ENCODE results near the gene TBL1X. TPM values are rescaled to one million over a fixed set of nuclear protein-coding genes. Genes with fewer than 3 reads are reported as not detected.

The TBL1X gene
- total RNA-seq, 1 donor from 2014 or later = 26.4 TPM

GRCh38 chrX:9606971-9607370 lies 142.1 kb downstream of the TBL1X start:
- Histone ChIP-seq H3K9me3 (ENCODE audit: insufficient read depth, low read depth, low read length) (no peaks in the 10 kb centered on the region), H3K4me3 (ENCODE audit: insufficient read depth, low read depth, low read length) (no peak overlapping the region), H3K4me1 (ENCODE audit: insufficient read depth, low read length) (peaks cover 10% of the 10 kb centered on the region), H2AFZ (ENCODE audit: low read depth, low read length) (no peak overlapping the region), H3K4me2 (ENCODE audit: low read length) (no peak overlapping the region), H3K9ac (ENCODE audit: low read length) (no peak overlapping the region), H3K79me2 (ENCODE audit: insufficient read depth, low read length) (no peaks in the 10 kb centered on the region), H3K36me3 (ENCODE audit: insufficient read depth, low read length) (no peaks in the 10 kb centered on the region), H3K27me3 (ENCODE audit: insufficient read depth, low read length) (no peaks in the 10 kb centered on the region), H4K20me1 (ENCODE audit: insufficient read depth, low read length) (no peaks in the 10 kb centered on the region), H3K27ac (ENCODE audit: low read depth, low read length) (no peak overlapping the region)
- no peaks in the 10 kb centered on the region for H3K9me3 Mint-ChIP-seq (ENCODE audit: unreplicated experiment)
- no peak overlapping the region for H3K4me3 Mint-ChIP-seq (ENCODE audit: unreplicated experiment)
- no peak overlapping the region for H3K27ac Mint-ChIP-seq (ENCODE audit: unreplicated experiment)
- DNase-seq (ENCODE audit: low read depth) (no peak), FAIRE-seq (no peak)
- H3K36me3 Mint-ChIP-seq (ENCODE audit: low read depth, unreplicated experiment) = no peaks in the 10 kb centered on the region
- H3K4me1 Mint-ChIP-seq (ENCODE audit: low read depth, unreplicated experiment) = peaks cover 5% of the 10 kb centered on the region
- no peak for TF ChIP-seq EZH2 (IDR thresholded peaks at IDR 0.05; ENCODE audit: insufficient read depth, low read length)
- no peak for TF ChIP-seq CTCF (IDR thresholded peaks at IDR 0.05; ENCODE audit: insufficient read depth, low read depth, low read length)
- H3K27me3 Mint-ChIP-seq (ENCODE audit: low read depth, unreplicated experiment) = no peaks in the 10 kb centered on the region

- no peaks in the 10 kb centered on the region for H3K27me3 ChIP-seq (ENCODE audit: insufficient read depth, low read length)
- H3K27ac ChIP-seq (ENCODE audit: low read depth, low read length) = no peak overlapping the region
- Mint-ChIP-seq H3K27me3 (ENCODE audit: low read depth, unreplicated experiment) (no peaks in the 10 kb centered on the region), H3K9me3 (ENCODE audit: unreplicated experiment) (no peaks in the 10 kb centered on the region), H3K4me1 (ENCODE audit: low read depth, unreplicated experiment) (peaks cover 6% of the 10 kb centered on the region), H3K36me3 (ENCODE audit: low read depth, unreplicated experiment) (no peaks in the 10 kb centered on the region), H3K27ac (ENCODE audit: unreplicated experiment) (no peak overlapping the region), H3K4me3 (ENCODE audit: unreplicated experiment) (no peak overlapping the region)
- H3K9me3 ChIP-seq (ENCODE audit: insufficient read depth, low read depth, low read length) = no peaks in the 10 kb centered on the region
- FAIRE-seq (no peak), DNase-seq (ENCODE audit: low read depth) (no peak)
- H3K4me3 ChIP-seq (ENCODE audit: insufficient read depth, low read depth, low read length) = no peak overlapping the region
- peaks cover 10% of the 10 kb centered on the region for H3K4me1 ChIP-seq (ENCODE audit: insufficient read depth, low read length)
- no peak for TF ChIP-seq CTCF (IDR thresholded peaks at IDR 0.05; ENCODE audit: insufficient read depth, low read depth, low read length)
- TF ChIP-seq EZH2 (IDR thresholded peaks at IDR 0.05; ENCODE audit: insufficient read depth, low read length) = no peak
- H3K79me2 ChIP-seq (ENCODE audit: insufficient read depth, low read length) = no peaks in the 10 kb centered on the region
- H2AFZ ChIP-seq (ENCODE audit: low read depth, low read length) = no peak overlapping the region
- no peak overlapping the region for H3K4me2 ChIP-seq (ENCODE audit: low read length)
- no peak overlapping the region for H3K9ac ChIP-seq (ENCODE audit: low read length)
- H3K36me3 ChIP-seq (ENCODE audit: insufficient read depth, low read length) = no peaks in the 10 kb centered on the region
- H4K20me1 ChIP-seq (ENCODE audit: insufficient read depth, low read length) = no peaks in the 10 kb centered on the region
Observed at GRCh38 chrX:9609499-9609898, 144.6 kb downstream of the TBL1X start.

GRCh38 chrX:9609987-9610386 lies 145.1 kb downstream of the TBL1X start:
- TF ChIP-seq CTCF (IDR thresholded peaks at IDR 0.05; ENCODE audit: insufficient read depth, low read depth, low read length) (no peak), EZH2 (IDR thresholded peaks at IDR 0.05; ENCODE audit: insufficient read depth, low read length) (no peak)
- Mint-ChIP-seq H3K36me3 (ENCODE audit: low read depth, unreplicated experiment) (no peaks in the 10 kb centered on the region), H3K4me1 (ENCODE audit: low read depth, unreplicated experiment) (peaks cover 6% of the 10 kb centered on the region), H3K27me3 (ENCODE audit: low read depth, unreplicated experiment) (no peaks in the 10 kb centered on the region), H3K9me3 (ENCODE audit: unreplicated experiment) (no peaks in the 10 kb centered on the region), H3K27ac (ENCODE audit: unreplicated experiment) (no peak overlapping the region), H3K4me3 (ENCODE audit: unreplicated experiment) (no peak overlapping the region)
- Histone ChIP-seq H3K4me1 (ENCODE audit: insufficient read depth, low read length) (peaks cover 10% of the 10 kb centered on the region), H3K36me3 (ENCODE audit: insufficient read depth, low read length) (no peaks in the 10 kb centered on the region), H3K79me2 (ENCODE audit: insufficient read depth, low read length) (no peaks in the 10 kb centered on the region), H3K4me3 (ENCODE audit: insufficient read depth, low read depth, low read length) (no peak overlapping the region), H2AFZ (ENCODE audit: low read depth, low read length) (no peak overlapping the region), H4K20me1 (ENCODE audit: insufficient read depth, low read length) (no peaks in the 10 kb centered on the region), H3K9ac (ENCODE audit: low read length) (no peak overlapping the region), H3K27ac (ENCODE audit: low read depth, low read length) (no peak overlapping the region), H3K27me3 (ENCODE audit: insufficient read depth, low read length) (no peaks in the 10 kb centered on the region), H3K9me3 (ENCODE audit: insufficient read depth, low read depth, low read length) (no peaks in the 10 kb centered on the region), H3K4me2 (ENCODE audit: low read length) (no peak overlapping the region)
- DNase-seq (ENCODE audit: low read depth) = no peak
- no peak for FAIRE-seq

Data from astrocyte (in vitro differentiated cells and primary cell).